GM21381 (cell line): ENCODE results near the gene ADGRB3.
"Not testable (repeated sequence)": the region's sequence is repeated elsewhere in the genome, so short reads cannot be mapped to it uniquely, and the experiment has no call there.

Source experiments
- ATAC-seq: cut with Tn5 transposase; IDR thresholded peaks from one replicate; pipeline ENCODE4 v1.9.1; 2021; ENCODE audit warnings: mild to moderate bottlenecking, moderate library complexity; ENCODE audit not compliant: unreplicated experiment

Gene ADGRB3

DNA sequence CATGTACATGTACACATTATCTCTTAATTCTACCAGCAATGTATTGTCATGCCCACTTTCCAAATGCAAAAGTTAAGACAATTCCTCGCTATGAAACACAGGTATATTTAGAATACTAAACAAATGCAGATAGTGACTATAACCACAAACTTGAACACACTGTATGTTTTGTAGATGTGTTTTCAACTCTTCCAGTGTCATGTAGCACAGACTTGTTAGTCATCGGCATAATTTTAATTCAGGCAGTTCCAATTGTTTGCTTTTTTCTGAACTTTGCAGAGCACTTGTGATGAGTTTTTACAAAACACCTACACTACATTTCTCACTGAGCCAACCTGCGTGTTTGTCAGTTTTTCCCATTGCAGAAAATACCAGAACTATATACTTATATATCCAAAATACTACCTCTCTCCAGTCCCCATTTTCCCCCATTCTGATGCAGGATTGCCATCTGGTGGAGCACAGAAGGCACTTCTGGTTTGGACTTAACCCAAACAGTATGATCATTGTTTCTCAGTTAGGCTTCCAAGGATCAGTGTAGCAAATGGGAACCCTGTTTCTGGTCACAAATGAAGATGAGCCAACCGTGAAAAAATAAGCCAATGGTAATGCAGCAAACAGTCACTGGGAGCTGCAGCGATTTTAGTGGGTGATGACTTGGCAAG lies 143.4 kb downstream of the ADGRB3 start:
- ATAC-seq: no peak

GRCh38 chr6:68779366-68779765 lies 144.3 kb downstream of the ADGRB3 start:
- ATAC-seq: no peak

GRCh38 chr6:68790128-68790527 lies 155.0 kb downstream of the ADGRB3 start:
- ATAC-seq: not testable (repeated sequence)

GRCh38 chr6:68814976-68815375 lies 179.9 kb downstream of the ADGRB3 start:
- not testable (repeated sequence) for ATAC-seq

DNA sequence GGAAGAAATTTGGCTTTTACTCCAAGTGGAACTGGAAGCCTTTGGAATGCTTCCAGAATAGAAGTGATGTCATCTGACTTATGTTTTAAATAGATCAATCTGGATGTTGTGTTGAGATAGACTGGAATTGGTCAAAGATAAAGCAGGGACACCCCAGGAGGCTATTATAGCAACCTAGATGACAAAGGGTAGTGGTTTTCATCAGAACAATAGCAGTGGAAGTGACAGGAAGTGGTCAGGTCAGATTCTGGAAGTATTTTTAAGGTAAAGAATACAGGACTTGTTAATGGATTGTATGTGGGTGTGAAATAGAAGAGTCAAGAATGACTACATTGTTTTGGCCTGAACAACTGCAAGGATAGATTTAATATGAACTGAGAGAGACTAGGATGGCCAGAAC lies 191.4 kb downstream of the ADGRB3 start:
- no peak for ATAC-seq

DNA sequence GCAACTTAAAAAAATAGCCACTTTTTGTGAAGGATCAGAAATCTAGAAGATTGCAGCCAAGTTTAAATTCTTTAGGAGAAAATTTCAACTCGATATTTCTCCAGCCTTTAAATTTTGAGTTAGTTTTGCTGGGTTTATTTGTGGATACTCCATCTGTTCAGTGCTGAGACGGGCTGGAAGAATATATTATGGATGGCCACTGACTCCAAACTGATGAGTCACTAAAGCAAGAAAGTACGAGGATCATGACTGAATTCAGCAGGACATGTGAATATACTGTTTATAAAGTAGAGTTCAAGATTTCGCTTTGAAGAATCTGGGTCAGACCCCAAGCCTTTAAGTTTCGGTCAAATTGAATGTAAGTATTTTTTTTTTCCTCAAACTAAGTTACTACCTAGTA lies 199.5 kb downstream of the ADGRB3 start:
- no peak for ATAC-seq

DNA sequence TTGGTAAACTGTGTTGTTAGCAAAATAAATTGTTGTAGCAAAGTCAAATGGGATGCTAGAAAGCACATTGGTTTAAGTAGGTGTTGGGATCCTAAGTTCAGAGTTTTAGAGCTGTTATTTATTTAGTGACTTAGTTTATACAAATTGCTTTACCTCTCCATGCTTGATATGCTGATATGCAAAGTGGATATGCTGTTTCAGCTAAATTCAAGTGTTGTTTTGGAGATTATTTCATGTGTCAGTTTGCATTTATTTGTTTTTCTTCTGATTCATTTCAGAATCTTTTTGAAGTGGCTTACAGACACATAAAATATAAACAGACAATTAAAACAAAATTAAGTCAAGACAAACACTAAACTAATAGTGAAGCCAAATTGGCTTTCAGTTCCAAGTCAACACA lies 203.5 kb downstream of the ADGRB3 start:
- ATAC-seq: no peak

GRCh38 chr6:68852791-68853190 lies 217.7 kb downstream of the ADGRB3 start:
- no peak for ATAC-seq

GRCh38 chr6:68859233-68859632 lies 224.2 kb downstream of the ADGRB3 start:
- ATAC-seq: no peak

DNA sequence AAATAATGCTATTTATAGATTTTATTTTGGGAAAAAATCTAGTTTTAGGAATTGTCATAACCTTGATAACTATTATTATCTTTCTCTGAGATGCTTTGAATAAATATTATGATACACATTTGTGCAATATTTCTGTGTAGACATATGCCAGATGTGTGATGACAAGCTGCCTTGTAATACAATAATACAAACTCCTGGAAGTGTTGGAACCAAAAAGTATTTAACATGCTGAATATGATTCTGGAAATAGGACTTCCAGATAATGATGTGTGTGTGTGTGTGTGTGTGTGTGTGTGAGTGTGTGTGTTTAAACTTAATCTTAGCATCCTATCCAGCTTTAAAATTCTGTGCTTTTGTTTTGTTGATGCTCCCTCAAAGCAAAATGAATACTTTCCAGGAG lies 233.6 kb downstream of the ADGRB3 start:
- ATAC-seq: no peak

DNA sequence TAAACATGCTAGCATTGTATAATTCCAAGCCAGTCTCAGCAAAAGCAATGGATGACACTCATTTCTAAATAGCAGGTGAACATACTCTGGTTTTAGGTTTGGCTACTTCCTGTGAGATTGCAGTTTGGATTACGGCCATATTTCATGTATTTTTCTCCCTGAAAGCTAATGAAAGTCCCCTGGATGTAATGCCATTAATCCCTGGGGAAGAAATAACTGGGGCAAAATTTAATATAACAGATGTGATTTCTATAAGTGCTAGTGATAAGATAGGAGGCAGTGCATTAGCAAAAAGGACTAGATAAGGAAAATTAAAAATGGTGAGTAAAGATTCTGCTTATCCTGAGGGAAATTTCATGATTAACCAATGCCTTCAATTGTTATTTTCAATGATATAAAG lies 238.2 kb downstream of the ADGRB3 start:
- ATAC-seq: no peak

DNA sequence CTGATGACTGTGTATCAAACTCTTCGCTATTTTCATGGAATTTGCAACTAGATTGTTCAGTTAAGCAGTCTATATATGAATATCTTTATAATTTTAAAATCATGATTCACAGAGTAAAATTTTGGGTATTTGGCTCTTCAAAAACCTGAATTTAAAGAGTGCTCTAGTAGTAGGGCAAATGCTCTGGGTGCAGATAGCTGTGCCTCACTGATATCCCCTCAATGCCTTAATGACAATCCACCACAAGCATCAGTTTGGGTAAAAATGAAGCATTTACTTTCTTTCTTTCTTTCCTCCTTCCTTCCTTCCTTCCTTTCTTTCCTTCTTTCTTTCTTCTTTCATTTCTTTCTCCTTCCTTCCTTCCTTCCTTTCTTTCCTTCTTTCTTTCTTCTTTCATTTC lies 239.7 kb downstream of the ADGRB3 start:
- ATAC-seq: no peak

DNA sequence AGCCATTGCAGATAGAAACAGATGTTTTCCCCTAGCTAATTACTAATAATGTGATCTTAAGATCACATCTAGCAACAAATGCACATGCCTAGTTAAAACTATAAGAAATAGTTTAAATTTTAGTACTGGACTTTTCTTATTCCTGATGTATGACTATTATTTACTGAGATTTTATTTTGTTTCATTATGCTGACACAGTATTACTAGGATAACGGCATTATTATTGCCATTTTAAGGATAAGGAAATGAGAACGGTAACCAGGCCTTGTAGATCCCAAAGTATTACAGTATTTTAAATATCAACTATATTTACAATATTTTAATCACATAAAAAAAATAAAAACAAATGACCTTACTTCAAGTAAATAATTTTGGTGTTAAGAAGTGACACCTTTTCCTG lies 240.3 kb downstream of the ADGRB3 start:
- ATAC-seq: no peak

GRCh38 chr6:68876792-68877493 lies 241.9 kb downstream of the ADGRB3 start:
- ATAC-seq: no peak

- no peak for ATAC-seq
These were observed 245.2 kb downstream of the ADGRB3 start for GRCh38 chr6:68880050-68880813.

GRCh38 chr6:68883325-68883724 lies 248.2 kb downstream of the ADGRB3 start:
- not testable (repeated sequence) for ATAC-seq

DNA sequence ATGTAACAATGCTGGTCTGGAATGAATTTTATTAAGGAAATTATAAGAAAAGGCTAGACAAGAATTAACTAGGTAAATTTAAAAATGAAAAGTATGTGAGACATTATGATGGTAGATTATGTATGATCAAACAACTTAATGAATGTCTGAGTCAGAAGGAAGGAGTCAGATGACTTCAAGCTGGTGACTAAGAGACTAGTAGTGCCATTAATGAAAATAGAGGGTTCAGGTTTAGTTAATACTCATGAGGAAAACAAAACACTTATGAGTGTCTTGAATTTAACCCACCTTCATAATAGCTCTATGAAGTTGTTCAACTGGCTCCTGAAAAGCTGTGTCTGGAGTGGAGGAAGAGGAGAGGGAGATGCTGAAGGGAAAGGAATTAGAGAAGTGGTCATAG lies 256.3 kb downstream of the ADGRB3 start:
- ATAC-seq: no peak

DNA sequence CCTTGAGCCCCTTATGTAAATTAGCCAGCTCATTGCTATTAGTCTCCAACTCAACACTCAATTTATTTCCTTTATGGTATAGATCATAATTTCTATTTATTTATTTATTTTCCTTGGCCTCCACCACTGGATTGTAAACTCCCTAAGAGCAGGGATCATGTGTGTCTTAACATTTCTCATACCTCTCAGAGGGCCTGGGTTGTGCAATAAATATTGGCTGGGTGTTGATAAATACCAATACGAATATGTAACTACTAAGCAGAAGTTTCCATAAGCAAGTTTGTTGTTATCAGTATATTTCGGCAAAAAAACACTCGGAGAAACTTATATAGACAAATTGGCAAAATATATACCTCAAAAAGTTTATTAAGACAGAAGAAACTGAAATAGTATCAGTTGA lies 257.4 kb downstream of the ADGRB3 start:
- no peak for ATAC-seq

- no peak for ATAC-seq
These were observed 260.8 kb downstream of the ADGRB3 start for GRCh38 chr6:68895929-68896328.

DNA sequence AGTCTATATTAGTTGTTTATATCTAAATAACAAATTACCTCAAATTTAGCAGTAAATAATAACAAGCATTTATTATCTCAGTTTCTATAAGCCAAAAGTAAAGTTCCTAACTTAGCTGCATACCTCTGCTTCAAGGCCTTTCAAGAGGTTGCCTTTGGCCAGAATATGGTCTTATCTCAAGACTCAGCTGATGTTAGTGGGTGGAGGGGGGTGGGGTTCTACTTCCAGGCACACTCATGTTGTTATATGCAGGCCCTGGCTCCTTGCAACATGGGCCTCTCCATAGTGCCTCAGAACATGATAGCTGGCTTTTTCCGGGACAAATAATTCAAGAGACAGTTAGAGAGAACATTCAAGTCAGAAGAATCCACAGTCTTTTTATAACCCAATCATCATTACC lies 266.0 kb downstream of the ADGRB3 start:
- ATAC-seq: no peak

GRCh38 chr6:68911334-68911733 lies 276.3 kb downstream of the ADGRB3 start:
- ATAC-seq: no peak

DNA sequence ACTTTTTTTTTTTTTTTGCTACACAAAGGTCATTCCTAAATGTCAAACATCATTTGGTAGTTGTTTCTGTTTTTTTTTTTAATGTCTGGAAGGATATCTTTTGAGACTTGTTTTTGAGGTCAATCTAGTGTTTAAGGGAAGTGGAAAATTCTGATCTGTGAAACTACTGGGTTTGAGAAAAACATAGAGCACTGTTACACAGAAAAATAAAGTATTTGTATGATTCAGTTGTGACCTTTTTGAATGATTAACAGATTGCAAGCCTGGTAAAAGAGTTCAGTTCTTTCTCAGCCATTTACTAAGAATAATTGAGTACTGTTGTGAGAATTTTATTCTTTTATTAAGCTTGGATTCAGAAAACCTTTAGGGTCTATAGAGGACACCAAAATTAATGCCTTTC lies 276.7 kb downstream of the ADGRB3 start:
- ATAC-seq: no peak
